ENCODE measurements around the gene DLEC1.

The DLEC1 gene

GRCh38 chr3:38011111-38011510 is 27.9 kb upstream of the DLEC1 start:
- WGBS (ENCODE audit: extremely low coverage, insufficient coverage, low lambda C conversion rate), result no CpG with 5 or more reads among the region's 21 CpGs
- no peak overlapping the region for H2AK5ac ChIP-seq (ENCODE audit: low read length)

GRCh38 chr3:38015485-38015884 is 23.5 kb upstream of the DLEC1 start:
- no CpG with 5 or more reads among the region's 3 CpGs for WGBS (ENCODE audit: extremely low coverage, insufficient coverage, low lambda C conversion rate)
- Histone ChIP-seq H2BK15ac (replicated peaks; ENCODE audit: low read depth) (no peak overlapping the region), H2BK5ac (ENCODE audit: low read length) (no peak overlapping the region), H4K5ac (ENCODE audit: low read length) (no peak overlapping the region), H3K27ac (ENCODE audit: low read depth, low read length) (no peak overlapping the region), H3K4me2 (ENCODE audit: low read length) (no peak overlapping the region), H3K79me1 (ENCODE audit: low read length) (no peaks in the 10 kb centered on the region), H2AK5ac (ENCODE audit: low read length) (no peak overlapping the region), H2BK120ac (ENCODE audit: low read depth, low read length) (no peak overlapping the region), H3K36me3 (ENCODE audit: control insufficient read depth, insufficient read depth, low read length) (no peaks in the 10 kb centered on the region), H3K4ac (ENCODE audit: low read depth, low read length) (no peak overlapping the region), H3K27me3 (ENCODE audit: insufficient read depth, low read length, poor library complexity) (no peaks in the 10 kb centered on the region), H3K9ac (ENCODE audit: low read length) (no peak overlapping the region), H3K4me3 (ENCODE audit: low read length) (no peak overlapping the region), H3K56ac (ENCODE audit: low read length) (no peak overlapping the region), H4K8ac (ENCODE audit: low read depth, low read length) (no peak overlapping the region), H3K23ac (ENCODE audit: low read length) (no peak overlapping the region), H3K79me2 (ENCODE audit: control insufficient read depth, insufficient read depth, low read length) (no peaks in the 10 kb centered on the region), H3K18ac (ENCODE audit: low read length) (no peak overlapping the region), H3K4me1 (ENCODE audit: control insufficient read depth, low read depth, low read length) (no peaks in the 10 kb centered on the region)
- no peak for DNase-seq

More at GRCh38 chr3:38011111-38011510, 27.9 kb upstream of the DLEC1 start:
- H3K18ac ChIP-seq (ENCODE audit: low read length), result no peak overlapping the region
- H3K36me3 ChIP-seq (ENCODE audit: control insufficient read depth, insufficient read depth, low read length), result no peaks in the 10 kb centered on the region
- no peak overlapping the region for H3K27ac ChIP-seq (ENCODE audit: low read depth, low read length)
- H3K27me3 ChIP-seq (ENCODE audit: insufficient read depth, low read length, poor library complexity), result no peaks in the 10 kb centered on the region
- no peak overlapping the region for H3K4me3 ChIP-seq (ENCODE audit: low read length)
- no peaks in the 10 kb centered on the region for H3K4me1 ChIP-seq (ENCODE audit: control insufficient read depth, low read depth, low read length)
- H3K79me1 ChIP-seq (ENCODE audit: low read length), result no peaks in the 10 kb centered on the region
- no peak overlapping the region for H3K56ac ChIP-seq (ENCODE audit: low read length)
- H2BK15ac ChIP-seq (replicated peaks; ENCODE audit: low read depth), result no peak overlapping the region
- H2BK5ac ChIP-seq (ENCODE audit: low read length), result no peak overlapping the region
- H3K23ac ChIP-seq (ENCODE audit: low read length), result no peak overlapping the region
- H3K9ac ChIP-seq (ENCODE audit: low read length), result no peak overlapping the region
- DNase-seq, result no peak
- no peaks in the 10 kb centered on the region for H3K79me2 ChIP-seq (ENCODE audit: control insufficient read depth, insufficient read depth, low read length)
- H3K4me2 ChIP-seq (ENCODE audit: low read length), result no peak overlapping the region
- H4K8ac ChIP-seq (ENCODE audit: low read depth, low read length), result no peak overlapping the region
- H2BK120ac ChIP-seq (ENCODE audit: low read depth, low read length), result no peak overlapping the region
- no peak overlapping the region for H4K5ac ChIP-seq (ENCODE audit: low read length)
- no peak overlapping the region for H3K4ac ChIP-seq (ENCODE audit: low read depth, low read length)

GRCh38 chr3:38015984-38016383 is 23.0 kb upstream of the DLEC1 start:
- Histone ChIP-seq H3K27me3 (ENCODE audit: insufficient read depth, low read length, poor library complexity) (no peaks in the 10 kb centered on the region), H3K23ac (ENCODE audit: low read length) (no peak overlapping the region), H3K56ac (ENCODE audit: low read length) (no peak overlapping the region), H3K4me2 (ENCODE audit: low read length) (no peak overlapping the region), H2BK120ac (ENCODE audit: low read depth, low read length) (no peak overlapping the region), H3K36me3 (ENCODE audit: control insufficient read depth, insufficient read depth, low read length) (no peaks in the 10 kb centered on the region), H3K4me1 (ENCODE audit: control insufficient read depth, low read depth, low read length) (no peaks in the 10 kb centered on the region), H3K9ac (ENCODE audit: low read length) (no peak overlapping the region), H3K18ac (ENCODE audit: low read length) (no peak overlapping the region), H3K4me3 (ENCODE audit: low read length) (no peak overlapping the region), H4K8ac (ENCODE audit: low read depth, low read length) (no peak overlapping the region), H3K79me2 (ENCODE audit: control insufficient read depth, insufficient read depth, low read length) (no peaks in the 10 kb centered on the region), H2AK5ac (ENCODE audit: low read length) (no peak overlapping the region), H2BK15ac (replicated peaks; ENCODE audit: low read depth) (no peak overlapping the region), H3K79me1 (ENCODE audit: low read length) (no peaks in the 10 kb centered on the region), H4K5ac (ENCODE audit: low read length) (no peak overlapping the region), H3K27ac (ENCODE audit: low read depth, low read length) (no peak overlapping the region), H3K4ac (ENCODE audit: low read depth, low read length) (no peak overlapping the region), H2BK5ac (ENCODE audit: low read length) (no peak overlapping the region)
- DNase-seq, result no peak
- WGBS (ENCODE audit: extremely low coverage, insufficient coverage, low lambda C conversion rate), result no CpG with 5 or more reads among the region's 3 CpGs

GRCh38 chr3:38016410-38016809 is 22.6 kb upstream of the DLEC1 start:
- no peak overlapping the region for H3K4me3 ChIP-seq (ENCODE audit: low read length)
- no peaks in the 10 kb centered on the region for H3K36me3 ChIP-seq (ENCODE audit: control insufficient read depth, insufficient read depth, low read length)
- no peak overlapping the region for H4K8ac ChIP-seq (ENCODE audit: low read depth, low read length)
- no peaks in the 10 kb centered on the region for H3K27me3 ChIP-seq (ENCODE audit: insufficient read depth, low read length, poor library complexity)
- no peaks in the 10 kb centered on the region for H3K4me1 ChIP-seq (ENCODE audit: control insufficient read depth, low read depth, low read length)
- no peak overlapping the region for H3K18ac ChIP-seq (ENCODE audit: low read length)
- H3K79me2 ChIP-seq (ENCODE audit: control insufficient read depth, insufficient read depth, low read length), result no peaks in the 10 kb centered on the region
- H3K56ac ChIP-seq (ENCODE audit: low read length), result no peak overlapping the region
- no peak for DNase-seq
- no peak overlapping the region for H3K27ac ChIP-seq (ENCODE audit: low read depth, low read length)
- H3K4ac ChIP-seq (ENCODE audit: low read depth, low read length), result no peak overlapping the region
- no peak overlapping the region for H3K23ac ChIP-seq (ENCODE audit: low read length)
- no CpG with 5 or more reads among the region's 13 CpGs for WGBS (ENCODE audit: extremely low coverage, insufficient coverage, low lambda C conversion rate)
- H2BK5ac ChIP-seq (ENCODE audit: low read length), result no peak overlapping the region
- H2AK5ac ChIP-seq (ENCODE audit: low read length), result no peak overlapping the region
- no peak overlapping the region for H3K4me2 ChIP-seq (ENCODE audit: low read length)
- H4K5ac ChIP-seq (ENCODE audit: low read length), result no peak overlapping the region
- no peak overlapping the region for H2BK120ac ChIP-seq (ENCODE audit: low read depth, low read length)
- H2BK15ac ChIP-seq (replicated peaks; ENCODE audit: low read depth), result no peak overlapping the region
- no peak overlapping the region for H3K9ac ChIP-seq (ENCODE audit: low read length)
- H3K79me1 ChIP-seq (ENCODE audit: low read length), result no peaks in the 10 kb centered on the region

- no peak overlapping the region for H3K23ac ChIP-seq (ENCODE audit: low read length)
- no peak overlapping the region for H2BK15ac ChIP-seq (replicated peaks; ENCODE audit: low read depth)
- H3K56ac ChIP-seq (ENCODE audit: low read length), result no peak overlapping the region
- WGBS (ENCODE audit: extremely low coverage, insufficient coverage, low lambda C conversion rate), result no CpG with 5 or more reads among the region's 6 CpGs
- no peak overlapping the region for H2BK5ac ChIP-seq (ENCODE audit: low read length)
- no peak overlapping the region for H3K18ac ChIP-seq (ENCODE audit: low read length)
- H3K4me1 ChIP-seq (ENCODE audit: control insufficient read depth, low read depth, low read length), result no peaks in the 10 kb centered on the region
- no peaks in the 10 kb centered on the region for H3K79me2 ChIP-seq (ENCODE audit: control insufficient read depth, insufficient read depth, low read length)
- no peak overlapping the region for H3K4me2 ChIP-seq (ENCODE audit: low read length)
- no peak overlapping the region for H3K4me3 ChIP-seq (ENCODE audit: low read length)
- no peak overlapping the region for H2BK120ac ChIP-seq (ENCODE audit: low read depth, low read length)
- no peak overlapping the region for H4K8ac ChIP-seq (ENCODE audit: low read depth, low read length)
- no peaks in the 10 kb centered on the region for H3K27me3 ChIP-seq (ENCODE audit: insufficient read depth, low read length, poor library complexity)
- H3K36me3 ChIP-seq (ENCODE audit: control insufficient read depth, insufficient read depth, low read length), result no peaks in the 10 kb centered on the region
- DNase-seq, result no peak
- H3K4ac ChIP-seq (ENCODE audit: low read depth, low read length), result no peak overlapping the region
- no peak overlapping the region for H4K5ac ChIP-seq (ENCODE audit: low read length)
- no peak overlapping the region for H3K9ac ChIP-seq (ENCODE audit: low read length)
- H2AK5ac ChIP-seq (ENCODE audit: low read length), result no peak overlapping the region
- no peaks in the 10 kb centered on the region for H3K79me1 ChIP-seq (ENCODE audit: low read length)
- H3K27ac ChIP-seq (ENCODE audit: low read depth, low read length), result no peak overlapping the region
Observed at GRCh38 chr3:38016847-38017444, 22.1 kb upstream of the DLEC1 start.

All from mesendoderm (in vitro differentiated cells).